Measurements from ENCODE around the gene PHYHIPL. TPM values are rescaled to one million over a fixed set of nuclear protein-coding genes. Genes with fewer than 3 reads are reported as not detected.

The PHYHIPL gene
- total RNA-seq, 1 donor from 2014 or later = 0.69 TPM

DNA sequence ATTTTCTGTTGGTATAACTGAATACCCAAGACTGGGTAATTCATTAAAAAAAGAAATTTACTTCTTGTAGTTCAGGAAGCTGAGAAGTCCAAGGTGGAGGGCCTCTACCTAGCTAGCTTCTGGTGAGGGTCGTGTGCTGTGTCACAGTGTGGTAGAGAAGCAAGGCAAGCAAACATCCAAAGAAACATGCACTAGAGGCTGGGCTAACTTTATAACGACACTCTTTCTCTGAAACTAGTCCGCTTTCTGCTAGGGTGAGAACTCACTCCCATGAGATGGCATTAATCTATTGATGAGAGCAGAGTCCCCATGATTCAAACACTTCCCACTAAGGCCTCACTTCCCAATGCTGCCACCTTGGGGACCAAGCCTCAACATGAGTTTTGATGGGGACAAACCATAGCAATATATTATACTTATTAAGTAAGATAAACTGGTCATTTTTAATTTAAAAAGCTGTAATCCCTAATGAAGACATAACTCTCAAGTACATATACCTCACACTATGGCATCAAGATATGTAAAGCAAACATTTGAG, 50.8 kb downstream of the PHYHIPL start:
- no peaks in the 10 kb centered on the region for H3K27me3 Mint-ChIP-seq (ENCODE audit: unreplicated experiment)
- H3K4me1 Mint-ChIP-seq (ENCODE audit: unreplicated experiment) = no peaks in the 10 kb centered on the region
- H3K27ac Mint-ChIP-seq (ENCODE audit: unreplicated experiment) = no peak overlapping the region
- H3K4me3 Mint-ChIP-seq (ENCODE audit: unreplicated experiment) = no peak overlapping the region
- DNase-seq (ENCODE audit: low spot score) = no peak
- no peaks in the 10 kb centered on the region for H3K36me3 Mint-ChIP-seq (ENCODE audit: low read depth, unreplicated experiment)
- TF ChIP-seq, protein P1, sequence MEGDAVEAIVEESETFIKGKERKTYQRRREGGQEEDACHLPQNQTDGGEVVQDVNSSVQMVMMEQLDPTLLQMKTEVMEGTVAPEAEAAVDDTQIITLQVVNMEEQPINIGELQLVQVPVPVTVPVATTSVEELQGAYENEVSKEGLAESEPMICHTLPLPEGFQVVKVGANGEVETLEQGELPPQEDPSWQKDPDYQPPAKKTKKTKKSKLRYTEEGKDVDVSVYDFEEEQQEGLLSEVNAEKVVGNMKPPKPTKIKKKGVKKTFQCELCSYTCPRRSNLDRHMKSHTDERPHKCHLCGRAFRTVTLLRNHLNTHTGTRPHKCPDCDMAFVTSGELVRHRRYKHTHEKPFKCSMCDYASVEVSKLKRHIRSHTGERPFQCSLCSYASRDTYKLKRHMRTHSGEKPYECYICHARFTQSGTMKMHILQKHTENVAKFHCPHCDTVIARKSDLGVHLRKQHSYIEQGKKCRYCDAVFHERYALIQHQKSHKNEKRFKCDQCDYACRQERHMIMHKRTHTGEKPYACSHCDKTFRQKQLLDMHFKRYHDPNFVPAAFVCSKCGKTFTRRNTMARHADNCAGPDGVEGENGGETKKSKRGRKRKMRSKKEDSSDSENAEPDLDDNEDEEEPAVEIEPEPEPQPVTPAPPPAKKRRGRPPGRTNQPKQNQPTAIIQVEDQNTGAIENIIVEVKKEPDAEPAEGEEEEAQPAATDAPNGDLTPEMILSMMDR (IDR thresholded peaks at IDR 0.05; ENCODE audit: unreplicated experiment) = no peak
- H3K9me3 Mint-ChIP-seq (ENCODE audit: unreplicated experiment) = no peaks in the 10 kb centered on the region

DNA sequence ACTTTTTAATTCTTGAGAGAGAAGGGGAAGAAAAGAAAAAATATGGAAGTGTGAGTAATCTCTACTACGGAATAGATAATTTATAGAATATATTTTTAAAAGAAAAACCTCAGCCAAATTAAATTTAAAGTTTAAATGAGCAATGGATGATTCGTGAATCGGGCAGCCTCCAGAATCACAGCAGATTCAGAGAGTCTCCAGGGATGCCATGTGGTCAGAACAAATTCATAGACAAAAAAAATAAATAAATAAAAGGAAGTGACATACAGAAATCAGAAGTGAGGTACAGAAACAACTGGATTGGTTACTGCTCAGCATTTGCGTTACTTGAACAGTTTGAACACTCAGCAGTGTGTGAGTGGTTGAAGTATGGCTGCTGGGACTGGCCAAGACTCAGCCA, 53.0 kb downstream of the PHYHIPL start:
- Mint-ChIP-seq H3K4me3 (ENCODE audit: unreplicated experiment) (no peak overlapping the region), H3K4me1 (ENCODE audit: unreplicated experiment) (no peaks in the 10 kb centered on the region), H3K27me3 (ENCODE audit: unreplicated experiment) (no peaks in the 10 kb centered on the region), H3K9me3 (ENCODE audit: unreplicated experiment) (no peaks in the 10 kb centered on the region), H3K36me3 (ENCODE audit: low read depth, unreplicated experiment) (no peaks in the 10 kb centered on the region), H3K27ac (ENCODE audit: unreplicated experiment) (no peak overlapping the region)
- TF ChIP-seq, protein P1 (IDR thresholded peaks at IDR 0.05; ENCODE audit: unreplicated experiment) = no peak
- no peak for DNase-seq (ENCODE audit: low spot score)

DNA sequence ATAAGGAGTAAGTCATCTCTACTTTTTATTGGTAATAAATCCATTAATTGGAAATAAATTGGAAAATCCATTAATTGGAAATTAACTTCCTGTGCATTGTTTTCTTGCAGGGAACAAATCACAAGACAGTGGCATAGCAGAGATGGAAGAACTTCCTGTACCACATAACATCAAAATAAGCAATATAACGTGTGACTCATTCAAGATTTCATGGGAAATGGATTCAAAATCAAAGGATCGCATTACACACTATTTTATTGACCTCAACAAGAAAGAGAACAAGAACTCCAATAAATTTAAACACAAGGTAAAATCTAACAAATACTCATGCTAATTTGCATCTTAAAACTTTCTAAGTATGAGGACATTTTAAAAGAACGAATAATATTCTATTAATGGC, 57.8 kb downstream of the PHYHIPL start:
- TF ChIP-seq, protein P1 (IDR thresholded peaks at IDR 0.05; ENCODE audit: unreplicated experiment) = no peak
- no peaks in the 10 kb centered on the region for H3K4me1 Mint-ChIP-seq (ENCODE audit: unreplicated experiment)
- no peaks in the 10 kb centered on the region for H3K27me3 Mint-ChIP-seq (ENCODE audit: unreplicated experiment)
- no peak overlapping the region for H3K27ac Mint-ChIP-seq (ENCODE audit: unreplicated experiment)
- DNase-seq (ENCODE audit: low spot score) = no peak
- peaks cover 3% of the 10 kb centered on the region for H3K36me3 Mint-ChIP-seq (ENCODE audit: low read depth, unreplicated experiment)
- no peaks in the 10 kb centered on the region for H3K9me3 Mint-ChIP-seq (ENCODE audit: unreplicated experiment)
- no peak overlapping the region for H3K4me3 Mint-ChIP-seq (ENCODE audit: unreplicated experiment)

DNA sequence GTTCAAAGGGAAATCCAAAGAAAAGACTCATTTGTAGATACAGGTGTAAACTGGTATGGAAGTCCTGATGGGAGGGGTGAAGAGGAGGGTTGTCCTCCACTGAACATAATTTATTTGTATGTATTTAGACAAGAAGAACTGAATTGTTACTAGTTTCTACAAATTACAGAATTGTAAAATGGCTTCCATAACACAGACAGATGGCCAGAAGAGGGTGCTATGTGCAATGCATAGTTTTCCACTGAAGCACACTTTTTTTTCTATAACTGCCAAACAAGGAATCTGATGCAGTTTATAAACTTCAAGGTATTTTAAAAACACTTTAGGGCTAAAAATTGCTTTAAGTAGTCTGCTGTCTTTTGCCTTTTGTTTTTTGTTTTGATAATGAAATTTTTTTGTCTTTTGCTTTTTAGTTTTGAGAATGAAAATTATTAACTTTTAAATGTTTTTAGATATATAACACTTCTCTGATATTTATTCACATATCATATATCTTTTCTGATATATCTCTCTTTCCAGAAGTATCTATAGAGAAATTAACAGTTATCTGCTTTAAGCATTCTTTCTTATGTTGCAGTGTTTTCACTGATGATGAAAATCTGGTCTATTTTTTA, 58.5 kb downstream of the PHYHIPL start:
- Mint-ChIP-seq H3K9me3 (ENCODE audit: unreplicated experiment) (no peaks in the 10 kb centered on the region), H3K27me3 (ENCODE audit: unreplicated experiment) (no peaks in the 10 kb centered on the region), H3K4me1 (ENCODE audit: unreplicated experiment) (no peaks in the 10 kb centered on the region)

More for the DNA sequence above, 58.5 kb downstream of the PHYHIPL start:
- DNase-seq (ENCODE audit: low spot score) = peak; percentile 46
- Mint-ChIP-seq H3K4me3 (ENCODE audit: unreplicated experiment) (no peak overlapping the region), H3K27ac (ENCODE audit: unreplicated experiment) (no peak overlapping the region), H3K36me3 (ENCODE audit: low read depth, unreplicated experiment) (peaks cover 3% of the 10 kb centered on the region)
- TF ChIP-seq, protein P1 (IDR thresholded peaks at IDR 0.05; ENCODE audit: unreplicated experiment) = peak; percentile 37
